Testis (tissue), 2 donors: ENCODE results near the gene TRIO.

Source experiments
- POLR2A ChIP-seq: fragments of 450-650 bp; IDR thresholded peaks from one replicate; pipeline ENCODE4 v1.6.1; 2017; ENCODE audit warnings: antibody characterized with exemption, mild to moderate bottlenecking, moderate library complexity
- TF ChIP-seq, protein P1 (sequence below), 3 experiments: fragments of 450-650 bp in 2 of 3; fragments of 200-600 bp in 1 of 3; sonication (generic) in 1 of 3; IDR thresholded peaks; one replicate each; pipeline ENCODE4 v1.5.1; 2016 to 2019; ENCODE audit warnings: antibody characterized with exemption in 3 of 3, mild to moderate bottlenecking in 2 of 3, moderate library complexity in 1 of 3

DNA sequence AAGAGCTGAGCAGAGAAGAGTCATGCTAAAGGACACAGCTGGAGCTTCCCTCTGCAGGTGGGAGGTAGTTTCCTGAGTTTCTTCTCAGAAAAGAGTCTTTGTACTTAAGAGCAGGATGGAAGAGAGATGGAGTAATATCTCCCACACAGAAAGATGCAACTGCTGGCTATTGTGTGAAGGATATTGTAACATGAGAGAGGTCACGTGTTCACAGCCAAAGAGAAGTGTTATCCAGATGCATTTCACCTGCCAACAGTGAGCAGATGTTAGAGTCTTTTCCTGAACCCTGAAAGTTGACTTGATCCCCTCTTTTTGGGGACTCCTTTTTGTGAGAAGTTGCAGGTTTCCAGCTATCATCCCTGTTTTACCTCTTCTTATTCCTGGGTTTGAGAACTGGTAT lies 14.0 kb upstream of the TRIO start:
- TF ChIP-seq, protein P1, sequence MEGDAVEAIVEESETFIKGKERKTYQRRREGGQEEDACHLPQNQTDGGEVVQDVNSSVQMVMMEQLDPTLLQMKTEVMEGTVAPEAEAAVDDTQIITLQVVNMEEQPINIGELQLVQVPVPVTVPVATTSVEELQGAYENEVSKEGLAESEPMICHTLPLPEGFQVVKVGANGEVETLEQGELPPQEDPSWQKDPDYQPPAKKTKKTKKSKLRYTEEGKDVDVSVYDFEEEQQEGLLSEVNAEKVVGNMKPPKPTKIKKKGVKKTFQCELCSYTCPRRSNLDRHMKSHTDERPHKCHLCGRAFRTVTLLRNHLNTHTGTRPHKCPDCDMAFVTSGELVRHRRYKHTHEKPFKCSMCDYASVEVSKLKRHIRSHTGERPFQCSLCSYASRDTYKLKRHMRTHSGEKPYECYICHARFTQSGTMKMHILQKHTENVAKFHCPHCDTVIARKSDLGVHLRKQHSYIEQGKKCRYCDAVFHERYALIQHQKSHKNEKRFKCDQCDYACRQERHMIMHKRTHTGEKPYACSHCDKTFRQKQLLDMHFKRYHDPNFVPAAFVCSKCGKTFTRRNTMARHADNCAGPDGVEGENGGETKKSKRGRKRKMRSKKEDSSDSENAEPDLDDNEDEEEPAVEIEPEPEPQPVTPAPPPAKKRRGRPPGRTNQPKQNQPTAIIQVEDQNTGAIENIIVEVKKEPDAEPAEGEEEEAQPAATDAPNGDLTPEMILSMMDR (IDR thresholded peaks at IDR 0.05): no peak
- TF ChIP-seq POLR2A: no peak
